ENCODE measurements around the gene CMTM2.
A peak's percentile ranks its signal among the peaks of the same experiment; 100 is the strongest.

CMTM2 gene, protein sequence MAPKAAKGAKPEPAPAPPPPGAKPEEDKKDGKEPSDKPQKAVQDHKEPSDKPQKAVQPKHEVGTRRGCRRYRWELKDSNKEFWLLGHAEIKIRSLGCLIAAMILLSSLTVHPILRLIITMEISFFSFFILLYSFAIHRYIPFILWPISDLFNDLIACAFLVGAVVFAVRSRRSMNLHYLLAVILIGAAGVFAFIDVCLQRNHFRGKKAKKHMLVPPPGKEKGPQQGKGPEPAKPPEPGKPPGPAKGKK

DNA sequence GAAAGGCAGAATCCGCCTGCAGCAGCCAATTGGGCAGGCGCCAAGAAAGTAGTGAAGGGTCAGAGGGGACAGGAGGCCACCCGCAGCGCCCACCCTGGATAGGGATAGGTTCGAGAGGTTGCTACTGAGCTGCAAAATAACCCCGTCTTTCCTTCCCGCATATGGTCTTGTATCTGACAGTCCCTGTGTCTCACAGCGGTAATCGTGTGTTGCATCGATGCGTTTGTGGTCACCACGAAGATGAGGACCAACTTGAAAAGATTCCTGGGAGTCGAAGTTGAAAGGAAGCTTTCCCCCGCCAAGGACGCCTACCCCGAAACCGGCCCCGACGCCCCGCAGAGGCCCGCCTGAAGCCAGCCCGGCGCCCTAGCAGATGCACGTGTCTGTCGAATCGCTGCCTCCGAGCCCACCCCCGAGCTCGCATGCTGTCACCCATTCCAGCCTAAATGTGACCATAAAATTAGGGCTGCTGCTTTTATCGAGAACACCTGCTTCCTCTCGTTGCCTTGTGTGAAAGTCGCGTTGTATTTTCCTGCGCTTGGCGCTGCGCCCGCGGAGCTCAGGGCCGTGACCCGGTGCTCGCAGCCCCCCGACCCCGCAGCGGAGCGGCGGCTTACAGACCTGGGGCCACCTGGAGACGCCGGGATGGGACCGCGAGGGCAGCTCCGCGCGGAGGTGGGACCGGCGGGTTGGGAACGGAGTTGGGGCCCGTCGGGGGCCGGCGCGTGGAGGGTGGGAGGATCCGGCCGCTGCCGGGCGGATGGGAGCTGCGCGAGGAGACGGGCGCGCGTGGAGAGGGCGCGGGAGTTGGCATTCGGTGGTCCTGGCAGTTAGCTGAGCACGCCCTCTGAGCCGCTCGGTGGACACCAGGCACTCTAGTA lies at the start of gene CMTM2:
TSS of gene CMTM2 (plus strand) at position 813 of the 881 bp plus-strand sequence. CDS start 145 bp downstream, outside the sequence.
- DNase-seq: no peak

DNA sequence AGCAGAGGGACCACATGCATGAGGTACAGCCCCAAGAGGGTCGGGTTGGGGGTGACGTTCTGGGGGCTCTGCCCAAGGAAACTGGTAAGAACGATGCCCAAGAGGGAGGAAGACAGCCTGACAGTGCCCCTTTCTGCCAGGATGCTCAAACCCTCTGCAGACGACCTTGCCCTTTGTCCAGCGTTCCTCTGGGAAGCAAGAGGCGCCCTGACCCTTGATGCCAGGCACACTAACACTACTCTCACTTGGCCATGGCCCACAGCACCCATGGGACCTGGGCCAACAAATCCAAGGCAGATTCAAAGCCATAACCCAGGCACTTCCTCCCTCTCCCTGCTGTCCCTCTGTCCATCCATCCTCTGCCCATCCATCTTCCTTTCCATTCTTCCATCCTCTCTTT lies 49.8 kb upstream of the CMTM2 start:
- DNase-seq: no peak

DNA sequence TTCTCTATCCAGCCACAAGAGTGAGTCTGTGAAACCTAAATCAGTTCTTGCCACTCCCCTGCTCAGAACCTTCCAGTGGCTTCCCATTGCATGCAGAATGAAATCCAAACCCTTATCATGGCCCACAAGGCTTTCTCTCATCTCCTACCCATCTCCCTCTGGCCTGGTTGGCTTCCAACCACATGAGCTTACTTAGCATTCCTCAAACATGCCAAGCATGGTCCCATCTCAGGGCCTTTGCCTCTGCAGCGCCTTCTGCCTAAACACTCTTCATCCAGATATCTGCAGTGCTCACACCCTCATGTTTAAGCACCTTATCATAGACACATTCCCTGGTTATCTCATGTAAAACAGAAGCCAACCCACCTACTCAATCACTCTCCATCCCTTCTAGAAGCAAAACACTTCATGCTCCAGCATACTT lies 44.9 kb upstream of the CMTM2 start:
- no peak for DNase-seq

DNA sequence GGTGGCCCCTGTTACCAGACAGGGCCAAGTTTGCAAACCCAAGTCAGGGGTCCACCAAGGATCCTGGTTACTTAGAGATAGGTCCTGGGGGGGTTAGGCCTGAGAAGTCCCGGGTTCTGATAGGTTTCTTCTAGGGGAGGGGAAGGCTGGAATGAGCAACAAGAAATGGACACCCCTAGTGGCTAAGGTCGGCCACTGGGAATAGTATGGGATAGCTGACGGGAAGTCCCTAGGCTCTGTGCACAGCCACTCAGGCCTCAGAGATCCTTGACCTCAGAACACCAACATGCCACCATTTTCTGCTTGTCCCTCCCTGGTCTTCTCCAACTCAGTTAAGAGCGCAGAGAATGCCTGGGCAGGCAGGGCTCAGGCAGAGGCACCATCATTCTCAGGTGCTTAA lies 42.7 kb upstream of the CMTM2 start:
- no peak for DNase-seq

DNA sequence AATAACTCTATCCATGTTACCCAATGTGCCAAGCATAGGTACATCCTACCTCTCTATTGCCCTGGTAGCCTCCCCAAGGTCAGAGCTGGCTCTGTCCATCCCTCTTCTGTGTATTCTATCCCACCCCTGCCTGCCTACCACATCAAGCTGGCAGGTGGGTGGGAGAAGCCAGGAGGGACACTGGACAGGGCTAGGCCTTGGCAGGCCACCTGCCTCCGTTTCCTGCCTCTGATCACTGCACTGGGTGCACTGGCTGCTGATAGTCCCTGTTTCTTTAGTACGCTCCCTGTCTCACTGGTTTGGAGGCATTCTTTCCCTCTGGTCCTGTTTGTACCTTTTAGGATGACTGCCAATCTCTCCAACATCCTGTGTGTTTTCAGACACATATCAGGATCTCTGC lies 42.0 kb upstream of the CMTM2 start:
- no peak for DNase-seq

DNA sequence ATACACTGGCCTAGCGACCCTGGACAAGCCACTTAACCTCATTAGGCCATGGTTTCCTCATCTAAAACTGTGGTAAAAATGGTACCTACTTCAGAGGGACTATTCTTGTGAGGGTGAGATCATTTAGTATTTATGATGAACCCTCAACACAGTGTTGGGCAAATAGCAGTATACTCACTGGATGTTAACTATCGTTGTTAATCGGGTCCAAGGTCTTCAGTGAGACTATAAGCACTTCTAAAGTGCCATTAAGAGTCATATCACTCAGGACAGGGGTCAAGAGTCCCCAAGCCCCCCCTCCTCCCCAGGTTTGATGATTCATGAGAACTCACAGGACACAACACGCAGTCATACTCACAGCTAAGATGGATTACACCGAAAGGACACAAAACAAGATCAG lies 40.4 kb upstream of the CMTM2 start:
- no peak for DNase-seq

DNA sequence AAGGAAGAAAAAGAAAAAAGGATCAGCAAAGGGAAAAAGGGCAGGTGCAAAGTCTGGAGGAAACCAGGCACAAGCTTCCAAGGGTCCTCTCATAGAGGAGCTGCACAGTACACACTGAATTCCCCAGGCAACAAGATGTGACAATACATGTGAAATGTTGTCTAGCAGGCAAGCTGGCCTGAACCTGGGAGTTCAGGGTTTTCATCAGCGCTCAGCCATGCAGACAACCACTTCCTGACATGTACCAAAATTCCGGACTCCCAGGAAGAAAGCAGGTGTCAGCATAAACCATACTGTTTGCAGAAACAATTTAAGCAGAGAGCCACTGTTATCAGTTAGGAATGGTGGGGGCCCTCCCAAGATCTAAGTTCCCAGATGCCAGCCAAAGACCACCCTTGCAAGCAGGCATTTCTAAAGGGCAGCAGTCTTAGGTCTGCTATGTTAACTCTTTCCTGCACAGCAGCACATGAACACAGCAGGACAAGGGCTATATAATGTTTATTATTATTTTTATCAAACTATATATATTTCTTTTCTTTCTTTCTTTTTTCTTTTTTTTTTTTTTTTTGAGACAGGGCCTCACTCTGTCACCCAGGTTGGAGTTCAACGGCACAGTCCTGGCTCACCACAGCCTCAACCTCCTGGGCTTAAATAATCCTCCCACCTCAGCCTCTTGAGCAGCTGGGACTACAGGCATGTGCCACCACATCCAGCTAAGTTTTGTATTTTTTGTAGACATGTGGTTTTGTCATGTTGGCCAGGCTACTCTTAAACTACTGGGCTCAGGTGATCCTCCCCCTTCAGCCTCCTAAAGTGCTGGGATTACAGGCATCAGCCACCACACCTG lies 39.4 kb upstream of the CMTM2 start:
- no peak for DNase-seq

DNA sequence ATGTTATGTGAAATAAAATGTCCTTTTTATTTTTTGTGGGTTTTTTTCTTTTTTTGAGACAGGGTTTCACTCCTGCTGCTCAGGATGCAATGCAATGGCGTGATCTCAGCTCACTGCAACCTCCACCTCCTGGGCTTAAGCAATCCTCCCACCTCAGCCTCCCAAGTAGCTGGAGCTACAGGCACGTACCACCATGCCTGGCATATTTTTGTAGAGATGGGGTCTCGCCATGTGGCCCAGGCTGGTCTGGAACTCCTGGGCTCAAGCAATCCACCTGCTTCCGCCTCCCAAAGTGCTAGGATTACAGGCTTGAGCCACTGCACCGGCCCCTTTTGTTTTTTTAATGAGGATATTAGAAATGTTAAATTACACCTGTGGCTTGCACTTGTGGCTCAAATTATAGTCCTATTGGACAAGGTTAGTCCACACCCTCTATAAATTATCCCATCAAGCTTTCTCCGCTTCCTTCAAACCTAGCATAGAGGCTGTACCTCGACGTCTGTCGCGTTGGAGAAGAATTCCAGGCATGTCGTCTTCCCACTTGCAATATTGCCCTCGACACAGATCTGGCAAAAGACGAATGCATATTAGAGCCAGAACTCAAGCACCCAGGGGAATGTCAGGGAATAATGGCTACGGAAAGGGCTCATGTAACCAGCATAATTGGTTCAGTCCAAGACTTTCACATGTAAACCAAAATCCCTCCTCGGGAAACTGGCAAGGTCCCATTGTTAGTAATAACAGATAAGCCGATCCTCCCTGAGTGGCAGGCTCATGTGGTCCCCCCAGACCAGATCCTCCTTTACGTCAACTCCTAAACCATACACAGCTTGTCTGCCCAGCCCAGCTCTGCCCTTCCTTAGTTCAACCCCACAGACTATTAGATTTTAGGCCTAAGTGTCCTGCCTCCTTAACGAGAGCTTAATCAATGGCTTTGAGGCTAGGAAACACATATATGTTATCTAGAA lies 37.6 kb upstream of the CMTM2 start:
- DNase-seq: no peak

DNA sequence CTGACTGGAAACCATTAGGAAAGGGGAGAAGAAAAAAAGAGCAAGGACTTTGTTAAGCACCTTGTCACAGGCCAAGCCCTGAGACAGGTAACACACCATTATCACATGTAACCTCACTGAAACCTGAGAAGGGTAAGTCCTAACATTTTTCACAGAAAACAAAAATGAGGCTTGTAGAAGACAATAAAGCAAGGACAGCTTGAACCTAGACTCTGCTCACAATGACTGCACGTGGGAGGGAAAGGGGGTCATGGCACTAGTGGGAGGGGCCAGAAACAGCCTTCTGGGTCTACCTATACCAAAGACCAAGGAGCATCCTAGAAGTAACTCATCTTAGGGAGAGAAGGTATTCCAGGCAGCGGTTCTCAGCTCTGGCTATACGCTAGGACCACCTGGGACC lies 36.9 kb upstream of the CMTM2 start:
- no peak for DNase-seq

DNA sequence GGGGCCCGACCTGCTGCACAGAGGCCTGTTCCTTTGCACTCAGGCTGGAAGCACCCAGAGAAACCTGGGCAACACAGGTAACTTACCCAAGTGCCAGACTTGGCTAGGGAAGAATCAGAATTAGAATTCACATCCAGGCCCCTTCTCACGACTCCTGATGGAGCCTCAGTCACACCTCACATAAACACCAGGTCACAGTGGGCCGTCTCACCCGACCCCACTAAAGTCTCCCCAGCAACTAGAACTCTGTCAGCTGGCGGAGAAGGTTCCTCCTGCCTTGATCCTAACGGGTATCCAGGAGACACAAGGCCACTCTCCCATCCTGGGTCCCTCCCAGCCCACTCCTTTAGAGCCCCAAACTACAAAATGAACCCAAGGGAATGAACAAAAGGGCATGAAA lies 35.7 kb upstream of the CMTM2 start:
- no peak for DNase-seq

DNA sequence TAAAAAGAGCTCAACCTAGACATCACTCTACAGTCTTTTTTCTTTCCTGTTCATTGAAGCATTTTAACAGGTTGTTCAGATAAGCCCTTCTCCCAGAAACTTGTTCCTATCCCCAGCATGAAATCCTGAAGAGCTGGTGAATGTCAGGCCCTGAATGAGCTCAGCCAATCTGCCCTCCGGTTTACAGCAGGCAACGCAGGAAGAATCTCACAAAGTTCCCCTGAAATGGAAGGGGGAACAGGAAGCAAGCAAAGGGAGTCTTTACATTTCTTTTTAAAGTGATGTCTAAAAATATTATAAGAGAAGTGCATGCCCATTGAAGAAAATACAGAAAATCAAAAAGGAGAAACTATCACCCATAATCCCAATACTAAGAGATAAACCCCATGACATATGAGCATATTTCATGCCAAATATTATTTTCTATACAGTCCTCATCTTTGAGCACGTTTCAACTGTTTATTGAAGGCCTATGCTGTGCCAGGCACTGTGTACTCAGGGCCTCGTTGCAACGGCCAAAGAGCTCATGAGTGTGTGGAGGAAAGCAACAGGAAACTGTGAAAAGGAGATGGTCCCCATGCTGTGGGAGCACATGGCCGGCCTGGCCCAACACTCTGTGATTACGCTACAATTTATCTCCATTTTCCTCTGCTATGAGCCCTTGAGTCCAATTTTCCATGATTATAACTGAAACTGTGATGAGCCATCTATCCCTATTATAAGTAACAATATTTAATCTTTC lies 35.1 kb upstream of the CMTM2 start:
- DNase-seq: no peak

DNA sequence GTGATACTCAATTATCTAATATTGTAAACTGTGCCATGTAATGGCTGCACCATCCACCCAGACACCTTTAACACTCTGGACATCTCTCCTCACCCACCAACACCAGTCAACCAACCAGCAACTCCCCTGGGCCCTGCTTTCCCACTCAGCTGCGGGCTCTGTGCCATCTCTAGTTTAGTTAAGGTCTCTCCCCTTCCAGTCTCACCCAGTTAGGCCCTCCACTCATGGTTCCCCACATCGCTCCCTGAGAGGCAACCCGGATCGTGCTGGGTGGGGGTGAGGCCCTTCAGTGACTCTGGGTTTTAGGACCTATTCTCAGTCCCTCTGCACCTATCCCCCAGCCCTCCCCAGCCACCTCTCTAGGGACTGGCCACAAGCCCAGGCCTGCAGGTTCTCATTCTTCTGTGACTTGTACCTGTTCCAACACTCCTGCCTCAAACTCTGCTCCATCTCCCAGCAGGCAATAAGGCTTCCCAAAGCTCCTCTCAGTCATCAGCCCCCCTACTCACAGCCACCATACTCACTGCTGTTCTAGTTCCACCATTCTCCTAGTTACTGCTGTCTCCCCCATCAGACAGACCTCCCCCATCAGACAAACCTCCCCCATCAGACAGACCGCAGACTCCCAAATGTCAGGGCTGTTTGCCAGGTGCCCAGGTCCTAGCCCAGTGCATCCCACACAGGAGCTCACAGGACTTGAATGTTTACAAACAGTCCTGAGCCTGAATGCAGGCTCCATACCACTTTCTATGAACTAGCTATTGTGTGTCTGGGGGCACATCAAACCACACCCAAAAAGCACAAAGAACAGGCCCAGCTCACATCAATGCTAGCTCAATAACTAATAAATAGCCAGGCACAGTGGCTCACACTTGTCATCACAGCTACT lies 31.9 kb upstream of the CMTM2 start:
- no peak for DNase-seq

DNA sequence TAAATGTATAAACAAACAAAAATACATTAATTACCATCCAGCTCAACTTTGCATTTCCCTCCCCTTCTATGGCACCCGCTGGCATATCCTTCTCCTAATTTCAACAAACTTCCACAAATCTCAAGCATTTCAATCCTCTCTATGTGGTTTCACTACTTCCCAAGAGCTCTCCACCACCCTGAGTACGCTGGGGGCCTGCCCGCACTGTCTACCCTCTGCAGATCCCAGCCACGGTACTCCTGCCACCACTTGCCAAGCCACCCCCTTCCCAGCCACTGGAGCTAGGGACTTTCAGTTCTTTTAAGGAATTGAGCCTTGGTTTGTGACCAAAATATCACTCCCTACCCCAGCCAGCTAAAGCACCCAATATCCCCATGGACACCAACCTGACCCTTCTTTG lies 31.2 kb upstream of the CMTM2 start:
- DNase-seq: no peak

DNA sequence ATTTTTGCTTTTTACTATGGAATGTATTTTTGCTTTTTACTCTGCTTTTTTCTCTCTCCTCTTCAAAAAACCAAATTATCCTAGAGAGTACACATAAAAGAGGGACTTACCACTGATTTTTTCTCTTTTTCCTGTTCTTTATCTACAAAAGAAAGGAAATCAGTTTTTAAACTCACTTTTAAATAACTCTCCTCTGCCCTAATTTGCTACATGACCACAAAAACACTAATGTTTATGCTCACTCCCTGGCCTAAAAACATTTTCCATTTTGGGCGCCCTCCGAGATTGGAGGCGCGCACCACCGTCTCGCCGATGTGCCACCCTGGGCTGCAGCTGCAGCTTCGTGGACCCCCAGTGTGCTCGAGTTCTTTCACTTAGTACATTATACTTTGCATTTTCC lies 30.4 kb upstream of the CMTM2 start:
- DNase-seq: no peak

DNA sequence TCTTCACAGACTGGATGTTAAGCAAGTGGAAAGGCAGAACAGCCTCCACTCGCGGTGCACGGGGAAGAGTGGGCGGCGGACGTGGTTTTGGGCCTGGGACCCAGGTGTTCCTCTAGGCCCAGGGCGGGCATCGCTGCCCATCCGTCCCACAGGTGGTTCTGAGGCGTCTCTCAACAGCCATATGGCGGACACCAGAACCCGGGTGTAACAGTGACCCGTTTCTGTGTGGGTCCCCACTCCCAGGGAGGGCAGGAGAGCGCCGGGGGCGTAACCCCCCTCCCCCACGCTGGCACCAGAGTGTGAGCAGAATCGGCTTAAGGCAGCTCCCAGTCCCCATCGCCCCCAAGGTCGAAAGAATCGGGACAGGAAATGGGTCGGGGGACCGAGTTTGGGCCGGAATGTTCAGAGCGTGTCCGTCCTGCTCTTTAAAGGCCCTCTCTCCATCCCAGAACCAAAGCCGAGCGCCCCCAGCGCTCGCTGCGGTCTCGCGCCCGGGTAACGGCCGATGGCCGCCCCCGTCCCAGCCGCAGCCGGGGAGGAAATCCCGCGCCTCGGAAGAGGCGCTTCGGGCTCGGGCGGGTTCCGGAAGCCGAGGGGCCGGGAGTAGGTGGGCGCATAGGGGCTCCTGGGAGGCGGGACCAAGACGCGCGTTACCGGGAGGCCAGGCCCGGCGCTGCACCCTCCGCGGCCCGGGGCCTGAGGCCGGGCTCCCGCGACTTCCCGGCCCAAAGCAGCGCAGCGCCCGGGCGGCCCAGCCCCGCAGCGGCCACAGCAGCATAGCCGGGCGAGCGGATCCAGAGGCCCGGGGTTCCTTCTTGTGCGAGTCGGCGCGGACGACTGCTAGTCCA lies 29.8 kb upstream of the CMTM2 start, which contains the start of gene TK2:
TSS of gene TK2 (minus strand) at position 839 of the 848 bp plus-strand sequence. CDS start at position 778, 61 bp downstream.
- peak; percentile 78 for DNase-seq

DNA sequence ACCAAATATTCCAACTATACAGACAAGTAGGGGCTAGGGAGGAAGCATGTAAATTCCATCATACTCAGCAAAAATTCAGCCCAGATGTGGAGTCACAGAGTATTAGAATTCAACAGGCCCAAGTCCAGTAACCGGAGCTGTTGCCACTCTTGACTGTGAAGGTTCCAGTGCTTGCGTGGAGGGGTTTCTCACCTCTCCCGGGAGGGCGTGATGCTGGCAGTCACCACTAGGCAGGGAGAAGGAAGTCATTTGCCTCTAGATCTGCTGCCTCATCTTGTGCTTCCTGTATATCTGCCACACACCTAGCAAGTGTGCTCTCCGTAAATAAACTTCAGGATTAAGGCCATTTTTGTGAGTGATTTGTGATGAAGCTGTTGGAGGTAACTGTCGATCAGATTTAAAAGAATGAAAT lies 27.9 kb upstream of the CMTM2 start:
- DNase-seq: peak; percentile 74

DNA sequence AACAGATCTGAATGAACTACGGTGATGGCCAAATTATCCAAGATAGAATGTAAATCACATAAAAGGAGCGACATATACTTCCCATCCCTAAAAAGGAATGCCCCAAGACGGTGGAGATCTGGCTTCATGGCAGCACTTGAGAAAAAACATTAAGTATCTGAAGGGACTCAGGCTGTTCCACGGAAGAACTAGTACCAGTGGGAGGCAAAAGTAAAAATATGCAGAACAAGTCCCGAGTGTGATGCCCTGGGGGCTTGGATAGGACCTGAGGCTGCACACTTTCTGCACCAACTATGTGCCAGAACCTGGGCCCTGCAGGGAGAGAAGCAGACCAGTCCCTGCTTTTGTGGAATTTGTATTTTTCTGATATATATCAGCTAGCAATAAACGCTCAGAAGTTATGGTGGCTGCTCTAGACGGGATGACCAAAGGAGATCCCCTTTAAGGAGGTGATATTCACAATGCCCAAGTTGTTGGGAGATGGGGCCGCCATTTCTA lies 27.4 kb upstream of the CMTM2 start:
- peak; percentile 32 for DNase-seq

DNA sequence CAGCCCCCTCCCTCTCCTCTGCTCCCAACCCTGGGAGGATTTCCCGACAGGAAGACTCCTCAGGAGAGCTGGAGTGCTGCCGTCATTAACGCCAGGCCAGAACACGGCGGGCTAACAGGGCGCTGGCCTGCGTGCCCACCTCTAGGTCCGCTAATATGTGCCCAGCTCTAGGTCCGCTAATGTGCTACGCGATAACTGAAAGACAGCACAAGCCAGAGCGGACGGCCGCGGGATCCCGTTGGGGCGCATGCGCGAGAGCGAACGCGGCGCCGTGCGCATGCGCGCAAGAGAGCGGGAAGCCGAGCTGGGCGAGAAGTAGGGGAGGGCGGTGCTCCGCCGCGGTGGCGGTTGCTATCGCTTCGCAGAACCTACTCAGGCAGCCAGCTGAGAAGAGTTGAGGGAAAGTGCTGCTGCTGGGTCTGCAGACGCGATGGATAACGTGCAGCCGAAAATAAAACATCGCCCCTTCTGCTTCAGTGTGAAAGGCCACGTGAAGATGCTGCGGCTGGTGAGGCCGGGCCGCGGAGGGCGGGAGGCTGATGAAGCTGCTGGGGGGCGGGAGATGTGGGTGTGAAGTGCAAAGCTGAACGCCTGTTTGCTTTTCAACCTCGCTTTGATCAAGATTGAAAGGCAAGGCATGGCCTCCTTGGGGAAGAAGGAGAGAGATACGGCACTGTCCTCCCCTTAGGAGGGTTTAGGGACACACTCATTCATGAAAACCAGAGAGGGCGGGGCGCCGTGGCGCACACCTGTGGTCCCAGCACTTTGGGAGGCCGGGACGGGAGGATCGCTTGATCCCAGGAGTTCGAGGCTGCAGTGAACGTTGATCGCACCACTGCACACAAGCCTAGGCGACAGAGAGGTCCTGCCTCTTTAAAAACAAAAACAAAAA lies 26.7 kb upstream of the CMTM2 start, which contains the start of gene CKLF:
TSS of gene CKLF (plus strand) at position 291 of the 892 bp plus-strand sequence. CDS start at position 431, 140 bp downstream.
- peak; percentile 93 for DNase-seq

All from activated CD4-positive, alpha-beta T cell treated with anti-CD3 and anti-CD28 coated beads for 48 hours (primary cell).